ENCODE results near the gene OR51B5.
"Not testable (repeated sequence)": the region's sequence is repeated elsewhere in the genome, so short reads cannot be mapped to it uniquely, and the experiment has no call there.

The OR51B5 gene

DNA sequence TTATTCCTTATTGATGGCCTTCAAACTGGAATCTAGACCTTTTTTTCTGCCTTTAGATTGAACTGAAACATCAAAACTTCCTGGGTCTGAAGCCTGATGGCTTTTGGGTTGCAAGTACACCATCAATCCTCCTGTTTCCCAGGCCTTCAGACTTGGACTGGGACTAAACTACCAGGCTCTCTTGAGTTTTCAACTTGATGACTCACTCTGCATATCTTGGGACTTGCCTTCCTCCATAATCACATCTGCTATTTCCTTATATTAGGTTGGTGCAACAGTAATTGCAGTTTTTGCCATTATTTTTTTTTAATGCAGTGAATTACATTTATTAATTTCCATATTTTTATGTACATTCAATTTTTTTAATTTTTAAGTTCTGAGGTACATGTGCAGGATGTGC is 7.0 kb downstream of the OR51B5 start:
- no peak for DNase-seq (ENCODE audit: low read depth, low spot score)

DNA sequence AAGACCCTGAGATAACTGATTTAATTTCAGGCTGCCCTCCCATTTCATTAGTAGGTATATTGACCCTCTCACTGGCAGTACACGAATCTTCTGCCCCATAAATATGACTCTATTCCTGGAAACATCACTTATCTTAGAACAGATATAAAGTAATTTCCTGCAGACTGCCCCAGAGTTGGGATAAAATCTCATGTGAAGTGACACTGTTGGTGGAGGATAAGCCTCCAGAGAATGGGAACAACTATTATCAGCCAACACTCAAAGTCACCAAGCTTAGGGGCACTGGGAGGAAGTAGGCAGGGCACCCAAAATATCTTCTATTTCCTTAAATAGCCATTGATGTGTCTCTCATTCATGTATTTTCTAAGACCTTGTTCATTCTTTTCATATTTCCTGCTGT is 8.2 kb downstream of the OR51B5 start:
- no peak for DNase-seq (ENCODE audit: low read depth, low spot score)

DNA sequence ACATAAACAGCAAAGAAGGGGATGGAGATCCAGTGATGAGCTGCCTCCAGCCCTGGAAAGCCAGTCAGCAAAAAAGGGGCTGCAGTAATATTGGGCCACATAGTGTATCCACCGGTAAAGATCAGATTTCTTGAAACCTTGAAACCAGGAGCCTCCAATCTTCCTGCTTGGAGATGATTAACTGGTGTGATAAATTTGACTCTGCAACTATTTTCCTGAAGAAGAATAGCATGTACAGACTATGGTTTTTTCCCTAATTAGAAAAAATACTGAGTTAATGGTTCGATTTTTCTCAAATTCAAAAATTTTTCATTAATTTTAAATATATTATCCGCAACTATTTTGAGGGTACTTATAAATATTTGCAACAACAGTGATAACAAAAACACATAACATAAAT is 19.1 kb downstream of the OR51B5 start, which contains the start of gene OR51B2:
TSS of gene OR51B2 (minus strand) at position 101 of the 400 bp plus-strand sequence. CDS start at position 101, 0 bp downstream.
- DNase-seq (ENCODE audit: low read depth, low spot score), result no peak

DNA sequence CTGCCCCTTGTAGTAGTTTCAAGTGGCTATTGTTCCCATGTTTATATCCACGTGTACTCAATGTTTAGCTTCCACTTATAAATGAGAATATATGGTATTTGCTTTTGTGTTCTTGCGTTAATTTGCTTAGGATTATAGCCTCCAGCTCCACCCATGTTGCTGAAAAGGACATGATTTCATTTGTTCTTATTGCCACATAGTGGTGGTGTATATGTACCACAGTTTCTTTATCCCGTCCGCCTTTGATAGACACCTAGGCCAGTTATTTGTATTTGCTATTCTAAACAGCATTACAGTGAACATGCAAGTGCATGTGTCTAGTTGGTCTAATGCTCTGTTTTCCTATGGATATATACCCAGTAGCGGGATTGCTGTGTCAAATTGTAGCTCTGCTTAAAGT is 26.0 kb downstream of the OR51B5 start:
- no peak for DNase-seq (ENCODE audit: low read depth, low spot score)

DNA sequence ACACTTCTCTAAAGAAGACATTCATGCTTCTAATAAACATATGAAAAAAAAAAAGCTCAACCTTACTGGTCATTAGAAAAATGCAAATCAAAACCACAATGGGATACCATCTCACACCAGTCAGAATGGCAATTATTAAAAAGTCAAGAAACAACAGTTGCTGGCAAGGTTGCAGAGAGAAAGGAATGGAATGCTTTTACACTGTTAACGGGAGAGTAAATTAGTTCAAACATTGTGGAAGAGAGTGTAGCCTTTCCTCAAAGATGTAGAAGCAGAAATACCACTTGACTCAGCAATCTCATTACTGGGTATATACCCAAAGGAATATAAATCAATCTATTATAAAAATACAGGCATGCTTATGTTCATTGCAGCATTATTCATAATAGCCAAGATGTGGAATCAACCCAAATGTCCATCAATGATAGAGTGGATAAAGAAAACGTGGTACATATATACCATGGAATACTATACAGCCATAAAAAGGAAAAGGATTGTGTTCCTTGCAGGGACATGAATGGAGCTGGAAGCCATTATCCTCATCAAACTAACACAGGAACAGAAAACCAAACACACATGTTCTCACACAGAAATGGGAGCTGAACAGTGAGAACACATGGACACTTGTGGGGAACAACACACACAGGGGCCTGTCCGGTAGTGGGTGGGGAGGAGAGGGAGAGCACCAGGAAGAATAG is 29.8 kb downstream of the OR51B5 start:
- DNase-seq (ENCODE audit: low read depth, low spot score), result not testable (repeated sequence)

DNA sequence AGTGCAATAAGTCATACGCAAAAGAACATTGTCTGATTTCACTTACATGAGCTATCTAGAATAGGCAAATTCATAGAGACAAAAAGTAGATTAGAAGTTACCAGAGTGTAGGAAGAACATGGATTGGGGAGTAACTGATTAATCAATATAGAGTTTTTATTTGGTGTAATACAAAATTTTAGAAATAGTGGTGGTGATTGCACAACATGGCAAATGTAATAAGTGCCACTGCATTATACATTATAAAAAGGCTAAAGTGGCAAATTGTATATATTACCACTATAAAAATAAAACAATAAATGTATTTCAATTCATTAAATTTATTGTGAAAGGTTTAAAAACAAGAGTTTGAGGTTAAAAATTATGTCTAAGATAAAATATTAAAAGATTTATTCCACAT is 32.9 kb downstream of the OR51B5 start:
- no peak for DNase-seq (ENCODE audit: low read depth, low spot score)

DNA sequence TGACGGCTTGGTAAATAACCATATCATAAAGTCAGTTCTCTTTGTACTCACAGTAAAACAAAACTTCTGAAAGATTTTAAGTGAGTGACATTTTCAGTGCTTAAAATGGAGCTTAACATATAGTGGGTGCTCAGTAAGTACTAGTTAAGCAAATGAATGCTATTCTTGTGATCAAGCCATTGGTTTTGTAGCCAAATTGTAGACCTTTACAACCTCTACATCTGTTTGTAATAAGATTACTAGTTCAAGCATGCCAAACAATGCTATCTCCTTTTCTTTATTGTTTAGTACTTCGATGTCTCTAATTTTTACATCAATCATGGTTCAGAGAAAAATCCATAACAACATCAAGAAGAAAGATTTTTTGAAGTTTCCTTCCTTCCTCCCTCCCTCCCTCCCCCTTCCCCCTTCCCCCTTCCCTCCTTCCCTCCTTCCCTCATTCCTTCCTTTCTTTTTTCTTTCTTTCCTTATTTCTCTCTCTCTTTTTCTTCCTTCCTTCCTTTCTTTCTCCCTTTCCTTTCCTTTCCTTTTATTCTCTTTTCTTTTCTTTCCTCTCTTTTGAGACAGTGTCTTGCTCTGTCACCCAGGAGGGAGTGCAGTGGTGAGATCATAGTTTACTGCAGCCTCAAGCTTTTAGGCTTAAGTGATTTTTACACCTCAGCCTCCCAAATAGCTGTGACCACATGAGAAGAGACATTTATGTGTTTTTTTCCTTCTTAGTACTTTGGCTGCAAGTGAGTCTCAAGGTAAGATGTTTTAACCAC is 35.9 kb downstream of the OR51B5 start:
- no peak for DNase-seq (ENCODE audit: low read depth, low spot score)

DNA sequence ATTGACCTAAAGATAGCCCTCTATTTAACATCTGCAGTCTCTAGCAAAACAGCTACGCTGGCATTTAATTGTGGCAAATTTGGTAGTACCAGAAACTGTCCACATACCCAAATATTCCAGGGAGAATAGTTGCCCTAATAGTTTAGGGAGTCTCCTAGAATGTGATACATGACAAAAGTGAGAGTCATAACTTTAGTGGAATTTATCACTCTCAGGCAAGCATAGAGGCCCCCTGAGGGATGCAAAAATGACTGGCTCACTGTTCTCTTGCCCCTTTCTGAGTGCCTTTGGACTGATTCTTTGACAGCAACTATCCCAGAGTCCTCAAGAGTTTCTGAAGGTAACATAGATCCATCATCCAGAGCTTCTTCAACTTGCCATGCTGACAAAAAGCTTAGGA is 39.3 kb downstream of the OR51B5 start:
- no peak for DNase-seq (ENCODE audit: low read depth, low spot score)

DNA sequence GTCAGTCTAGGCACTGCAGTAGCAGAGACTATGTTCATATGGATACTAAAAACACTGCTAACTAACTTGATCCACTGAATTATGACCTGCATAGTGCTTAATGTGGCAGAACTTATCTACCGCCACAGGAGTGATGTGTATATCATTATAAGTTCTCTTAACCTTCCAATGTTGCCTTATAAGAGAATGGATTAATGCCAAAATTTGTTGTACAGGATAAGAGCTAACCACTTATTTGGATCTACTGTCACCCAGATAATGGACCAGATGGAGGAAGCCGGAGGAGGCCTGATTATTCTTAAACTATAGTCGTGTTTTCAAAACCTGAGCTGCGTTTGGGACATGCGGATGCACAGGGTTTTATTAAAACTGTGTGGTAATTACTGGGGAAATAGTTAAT is 39.7 kb downstream of the OR51B5 start:
- no peak for DNase-seq (ENCODE audit: low read depth, low spot score)

DNA sequence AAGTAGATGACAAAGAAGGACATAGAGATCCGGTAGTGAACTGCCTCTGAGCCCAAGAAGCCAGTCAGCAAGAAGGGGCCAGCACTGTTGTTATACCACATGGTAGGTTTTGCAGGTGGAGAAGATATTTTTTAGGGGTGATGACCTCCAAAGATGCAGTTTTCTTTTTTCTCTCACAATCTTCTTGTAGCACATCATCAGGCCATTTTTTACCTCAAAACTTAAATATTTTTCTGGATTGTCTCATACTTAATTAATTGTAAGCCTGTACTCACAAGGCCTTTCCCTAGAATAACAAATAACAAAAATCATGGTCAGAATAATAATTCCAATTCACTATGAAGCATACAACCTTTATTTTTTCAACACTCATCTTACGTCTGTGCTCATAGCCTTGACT is 41.5 kb downstream of the OR51B5 start, which contains the start of gene OR51B4:
TSS of gene OR51B4 (minus strand) at position 101 of the 400 bp plus-strand sequence. CDS start at position 101, 0 bp downstream.
- no peak for DNase-seq (ENCODE audit: low read depth, low spot score)

DNA sequence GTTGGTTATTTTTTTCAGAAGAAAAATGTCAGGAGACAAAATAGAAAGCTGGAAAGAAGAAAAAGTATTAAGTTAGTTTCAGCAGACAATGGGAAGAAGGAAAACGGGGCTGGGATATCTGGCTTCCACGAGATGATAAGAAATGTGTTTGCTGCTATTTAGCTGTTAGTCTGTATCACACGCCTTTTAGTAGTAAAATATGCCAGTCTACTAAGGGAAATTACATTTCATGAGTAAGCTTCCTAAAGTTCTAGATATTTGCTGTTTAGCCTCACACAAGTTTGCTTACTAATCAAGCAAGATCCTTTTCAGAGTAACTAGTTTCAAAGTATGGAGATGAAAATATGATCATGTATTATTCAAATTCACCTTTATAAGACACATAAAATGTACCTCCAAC is 43.1 kb downstream of the OR51B5 start:
- no peak for DNase-seq (ENCODE audit: low read depth, low spot score)

DNA sequence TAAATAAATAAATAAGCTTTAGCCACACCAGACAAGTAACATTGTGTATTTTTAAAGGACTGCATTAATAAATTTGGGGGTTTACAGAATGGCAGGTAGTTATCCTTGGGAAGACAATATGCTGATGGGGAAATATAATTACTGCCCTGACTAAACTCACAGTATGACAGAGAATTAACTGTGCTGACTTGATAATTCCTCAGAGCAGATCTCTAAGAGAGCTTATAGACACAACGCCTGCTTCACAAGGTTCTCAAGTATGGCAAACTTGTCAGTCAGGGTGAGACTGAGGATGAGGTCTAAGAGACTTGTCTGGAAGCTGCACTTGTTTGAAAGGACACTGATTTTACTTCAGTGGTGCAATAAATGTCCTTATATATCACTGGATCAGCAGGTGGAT is 44.9 kb downstream of the OR51B5 start:
- no peak for DNase-seq (ENCODE audit: low read depth, low spot score)

DNA sequence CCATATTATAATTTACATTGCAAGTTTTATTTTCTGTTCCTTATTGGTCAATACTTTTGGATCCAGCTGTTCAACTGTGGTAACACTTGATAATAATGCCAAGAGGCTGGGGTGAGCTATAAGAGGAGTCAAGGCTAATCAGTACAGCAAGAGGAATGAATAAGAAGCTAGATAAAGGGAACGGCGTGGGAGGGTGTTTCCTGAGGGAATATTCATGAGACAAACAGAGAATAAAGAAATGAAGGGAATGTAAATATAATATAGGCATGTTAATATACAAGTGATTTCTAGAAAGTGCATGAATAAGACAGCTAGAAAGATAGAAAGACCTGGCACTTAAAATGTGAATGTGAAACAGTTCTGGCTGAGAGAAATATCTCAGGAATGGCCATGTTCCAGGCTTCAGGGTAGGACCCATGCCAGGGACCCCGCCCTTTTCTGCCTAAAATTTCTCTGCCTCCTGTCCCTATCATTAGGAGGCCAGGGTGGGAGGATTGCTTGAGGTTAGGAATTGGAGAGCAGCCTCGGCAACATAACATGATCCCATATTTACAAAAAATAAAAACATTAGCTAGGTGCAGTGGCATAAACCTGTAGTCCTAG is 45.5 kb downstream of the OR51B5 start:
- no peak for DNase-seq (ENCODE audit: low read depth, low spot score)

DNA sequence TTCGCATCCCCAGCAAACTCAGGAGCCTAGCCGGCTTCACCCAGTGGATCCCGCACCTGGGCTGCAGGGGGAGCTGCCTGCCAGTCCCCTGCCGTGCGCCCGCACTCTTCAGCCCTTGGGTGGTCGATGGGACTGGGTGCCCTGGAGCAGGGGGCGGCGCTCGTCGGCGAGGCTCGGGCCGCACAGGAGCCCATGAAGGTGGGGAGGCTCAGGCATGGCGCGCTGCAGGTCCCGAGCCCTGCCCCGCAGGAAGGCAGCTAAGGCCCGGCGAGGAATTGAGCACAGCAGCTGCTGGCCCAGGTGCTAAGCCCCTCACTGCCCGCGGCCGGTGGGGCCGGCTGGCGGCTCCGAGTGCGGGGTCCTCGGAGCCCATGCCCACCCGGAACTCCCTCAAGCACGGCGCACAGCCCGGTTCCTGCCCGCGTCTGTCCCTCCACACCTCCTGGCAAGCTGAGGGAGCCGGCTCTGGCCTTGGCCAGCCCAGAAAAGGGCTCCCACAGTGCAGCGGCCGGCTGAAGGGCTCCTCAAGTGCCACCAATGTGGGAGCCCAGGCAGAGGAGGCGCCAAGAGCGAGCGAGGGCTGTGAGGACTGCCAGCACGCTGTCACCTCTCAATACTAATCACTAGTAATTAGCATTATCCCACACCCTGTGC is 48.9 kb downstream of the OR51B5 start:
- not testable (repeated sequence) for DNase-seq (ENCODE audit: low read depth, low spot score)

DNA sequence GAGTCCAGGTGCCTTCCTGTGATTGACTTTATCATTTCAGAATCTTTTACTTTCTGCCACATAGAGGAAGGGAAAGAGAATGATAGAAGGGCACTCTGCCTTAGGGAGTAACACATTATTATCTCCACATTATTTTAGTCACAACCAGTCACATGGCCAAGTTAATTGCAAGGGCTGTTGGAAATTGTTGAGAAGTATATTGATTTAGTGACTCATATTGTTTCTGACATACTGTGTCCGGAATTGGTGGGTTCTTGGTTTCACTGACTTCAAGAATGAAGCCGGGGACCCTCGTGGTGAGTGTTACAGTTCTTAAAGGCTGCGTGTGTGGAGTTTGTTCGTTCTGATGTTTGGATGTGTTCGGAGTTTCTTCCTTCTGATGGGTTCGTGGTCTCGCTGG is 50.3 kb downstream of the OR51B5 start:
- DNase-seq (ENCODE audit: low read depth, low spot score), result no peak
